PC-3 (cell line): ENCODE data around the gene EFHC1.

Experiments used
- EZH2 ChIP-seq: fragments of 300-600 bp; sonication (generic); IDR thresholded peaks from one replicate; pipeline ENCODE4 v1.6.1; 2017; ENCODE audit warnings: antibody characterized with exemption, mild to moderate bottlenecking, low read length; ENCODE audit not compliant: unreplicated experiment
- EZH2phosphoT487 ChIP-seq: fragments of 300-600 bp; sonication (generic); IDR thresholded peaks from 2 replicates; pipeline ENCODE4 v1.6.1; 2018; ENCODE audit warnings: mild to moderate bottlenecking, antibody characterized with exemption, low read length, borderline replicate concordance
- TF ChIP-seq, protein P1 (sequence below): fragments of 300-600 bp; sonication (generic); conservative IDR thresholded peaks from 2 replicates; pipeline ENCODE4 v1.5.1; 2017; ENCODE audit warnings: antibody characterized with exemption, low read depth, mild to moderate bottlenecking, low read length

DNA sequence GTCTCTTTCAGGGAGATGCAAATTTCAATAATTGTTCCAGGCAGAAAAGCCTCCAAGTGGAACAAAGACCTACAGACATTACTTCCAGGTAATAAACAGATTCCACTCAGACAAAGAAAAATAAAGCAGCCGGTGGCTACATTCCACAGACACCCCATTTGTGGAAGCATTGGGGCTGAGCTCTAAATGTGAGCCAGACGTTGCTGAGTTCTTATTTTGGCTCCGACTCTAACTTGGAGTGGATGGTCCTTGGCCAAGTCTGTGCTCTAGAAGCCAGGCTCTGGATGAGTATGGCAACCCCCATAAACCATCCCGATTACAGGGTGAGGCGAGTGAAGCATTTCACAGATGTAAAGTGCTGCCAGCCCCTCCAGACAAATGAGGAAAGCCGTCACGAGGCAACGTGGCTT is 150.2 kb downstream of the EFHC1 start:
- TF ChIP-seq EZH2phosphoT487 (no peak), EZH2 (no peak)
- TF ChIP-seq, protein P1, sequence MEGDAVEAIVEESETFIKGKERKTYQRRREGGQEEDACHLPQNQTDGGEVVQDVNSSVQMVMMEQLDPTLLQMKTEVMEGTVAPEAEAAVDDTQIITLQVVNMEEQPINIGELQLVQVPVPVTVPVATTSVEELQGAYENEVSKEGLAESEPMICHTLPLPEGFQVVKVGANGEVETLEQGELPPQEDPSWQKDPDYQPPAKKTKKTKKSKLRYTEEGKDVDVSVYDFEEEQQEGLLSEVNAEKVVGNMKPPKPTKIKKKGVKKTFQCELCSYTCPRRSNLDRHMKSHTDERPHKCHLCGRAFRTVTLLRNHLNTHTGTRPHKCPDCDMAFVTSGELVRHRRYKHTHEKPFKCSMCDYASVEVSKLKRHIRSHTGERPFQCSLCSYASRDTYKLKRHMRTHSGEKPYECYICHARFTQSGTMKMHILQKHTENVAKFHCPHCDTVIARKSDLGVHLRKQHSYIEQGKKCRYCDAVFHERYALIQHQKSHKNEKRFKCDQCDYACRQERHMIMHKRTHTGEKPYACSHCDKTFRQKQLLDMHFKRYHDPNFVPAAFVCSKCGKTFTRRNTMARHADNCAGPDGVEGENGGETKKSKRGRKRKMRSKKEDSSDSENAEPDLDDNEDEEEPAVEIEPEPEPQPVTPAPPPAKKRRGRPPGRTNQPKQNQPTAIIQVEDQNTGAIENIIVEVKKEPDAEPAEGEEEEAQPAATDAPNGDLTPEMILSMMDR, result no peak
